M059J (cell line): ENCODE measurements around the gene DNTT. TPM values are rescaled to one million over a fixed set of nuclear protein-coding genes. Genes with fewer than 3 reads are reported as not detected.

ENCODE experiments used
- DNase-seq: peaks from one replicate; pipeline ENCODE4 v3.0.0-alpha.2; 2012; ENCODE audit warnings: low read depth
- total RNA-seq: library from RNA; depleted of rRNA; stranded (reverse); fragments of >200 nt; shearing (Covaris generic); gene quantifications from 2 replicates; pipeline ENCODE4 v1.2.3, GENCODE V29; 2014; rRNA removed

DNTT gene
- total RNA-seq, 1 experiment from 2014 or later = not detected

- DNase-seq = peak; percentile 21
Measured at GRCh38 chr10:96377816-96378294, 73.6 kb downstream of the DNTT start.

DNA sequence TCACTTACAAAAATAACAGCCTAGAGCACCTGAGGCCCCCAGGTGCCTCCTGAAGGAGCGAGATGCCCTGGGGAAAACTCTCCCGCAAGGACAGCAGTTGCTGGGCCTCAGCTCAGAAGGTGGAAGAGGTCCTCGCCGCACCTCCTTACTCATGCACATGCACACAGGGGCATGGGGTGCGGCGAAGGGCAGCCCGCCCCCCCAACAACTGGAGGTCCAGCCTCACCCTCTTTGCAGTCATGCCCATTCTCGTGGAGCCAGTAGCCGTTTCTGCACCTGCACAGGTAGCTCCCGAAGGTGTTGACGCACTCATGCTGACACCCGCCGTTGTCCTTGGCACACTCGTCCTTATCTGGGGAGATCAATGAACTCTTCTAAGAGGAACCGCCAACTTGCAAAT lies 74.5 kb downstream of the DNTT start:
- DNase-seq = no peak

DNA sequence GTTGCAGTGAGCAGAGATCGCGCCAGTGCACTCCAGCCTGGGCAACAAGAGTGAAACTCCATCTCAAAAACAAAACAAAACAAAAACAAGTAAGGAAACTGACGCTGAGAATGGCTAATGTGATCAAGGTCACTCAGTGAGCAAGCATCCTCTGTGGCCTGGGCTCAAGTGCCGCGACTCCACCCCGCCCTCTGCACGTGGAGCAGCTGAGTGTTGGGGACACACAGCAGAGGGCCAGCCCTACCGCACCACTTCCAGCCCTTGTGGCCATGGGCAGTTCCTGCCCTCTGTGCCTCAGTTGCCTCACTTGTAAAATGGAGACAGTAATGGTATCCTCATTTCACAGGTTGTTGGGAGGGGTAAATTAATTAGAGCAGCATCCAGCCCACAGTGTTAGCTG lies 75.5 kb downstream of the DNTT start:
- DNase-seq = no peak

DNA sequence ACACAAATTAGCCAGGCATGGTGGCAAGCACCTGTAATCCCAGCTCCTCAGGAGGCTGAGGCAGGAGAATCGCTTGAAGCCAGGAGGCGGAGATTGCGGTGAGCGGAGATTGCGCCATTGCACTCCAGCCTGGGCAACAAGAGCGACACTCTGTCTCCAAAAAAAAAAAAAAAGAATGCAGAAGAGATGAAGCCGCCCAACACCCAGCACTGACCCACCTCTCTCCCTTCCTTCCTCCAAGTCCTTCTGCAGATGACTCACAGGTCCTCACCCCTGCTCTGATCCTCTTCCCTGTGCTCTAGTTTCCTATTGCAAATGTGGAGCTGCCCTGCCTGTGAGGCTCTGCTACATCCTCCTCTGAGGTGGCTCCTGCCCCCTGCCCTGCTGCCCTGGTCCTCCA lies 76.6 kb downstream of the DNTT start:
- peak; percentile 39 for DNase-seq

DNA sequence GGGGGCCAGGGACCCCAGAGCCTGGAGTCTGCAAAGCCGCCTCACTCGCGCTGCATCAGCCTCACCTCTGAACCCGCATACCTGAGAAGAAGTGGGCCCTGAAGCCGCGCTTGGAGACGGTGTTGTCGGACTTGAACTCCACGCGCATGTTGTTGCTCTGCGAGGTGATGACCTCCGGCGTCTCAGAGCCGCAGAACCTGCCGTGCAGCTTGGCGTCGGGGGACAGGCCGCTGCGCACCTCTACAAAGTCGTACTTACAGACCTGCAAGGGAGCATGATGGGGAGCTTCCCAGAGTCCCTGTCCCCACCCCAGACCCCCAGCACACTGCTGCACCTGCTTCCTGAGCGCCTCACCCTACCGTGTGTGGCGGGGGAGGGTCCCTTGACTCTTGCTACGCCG lies 80.3 kb downstream of the DNTT start:
- no peak for DNase-seq

DNA sequence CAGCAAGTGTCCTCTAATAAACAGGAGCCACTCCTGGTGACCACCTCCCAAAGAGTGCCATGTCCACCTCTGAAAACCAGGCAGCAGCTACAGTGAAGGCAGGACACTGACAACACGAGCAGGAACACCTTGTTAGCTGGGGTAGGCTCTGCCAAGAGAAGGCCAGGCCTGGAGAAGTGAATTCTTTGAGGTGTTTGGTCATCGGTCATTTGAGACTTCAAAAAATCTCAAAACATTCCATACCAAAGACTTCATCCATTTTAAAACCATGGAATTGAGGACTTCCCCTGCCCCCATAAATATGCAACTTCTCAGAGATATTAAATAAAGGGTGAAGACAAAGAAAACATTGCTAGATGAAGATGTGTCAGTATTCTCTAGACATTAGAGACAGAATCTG lies 82.9 kb downstream of the DNTT start:
- DNase-seq = no peak

GRCh38 chr10:96387601-96388000 lies 83.4 kb downstream of the DNTT start:
- no peak for DNase-seq

Other genes starting within 250 kb of the DNTT start
- 2.8 and 3.3 TPM in 2 replicates for gene ZNF518A, start 174.1 kb upstream of the DNTT start, total RNA-seq
- gene BLNK, start 32.9 kb upstream of the DNTT start, total RNA-seq = not detected in 2 replicates
- gene OPALIN, start 54.6 kb downstream of the DNTT start, total RNA-seq = not detected in 2 replicates
- 0.02 TPM in 1 of 2 replicates, not detected in the other for gene TLL2, start 209.5 kb downstream of the DNTT start, total RNA-seq